ENCODE data around the gene CCDC88C. TPM values are rescaled to one million over a fixed set of nuclear protein-coding genes. Genes with fewer than 3 reads are reported as not detected.

Gene CCDC88C
- total RNA-seq, 1 donor from 2014 or later, result 48.2 TPM

- DNase-seq (ENCODE audit: low spot score), result no peak
- Mint-ChIP-seq H3K27ac (ENCODE audit: unreplicated experiment) (peak overlapping the region; percentile 58), H3K4me3 (ENCODE audit: unreplicated experiment) (no peak overlapping the region), H3K36me3 (ENCODE audit: low read depth, unreplicated experiment) (peaks cover 3% of the 10 kb centered on the region), H3K4me1 (ENCODE audit: unreplicated experiment) (peaks cover 60% of the 10 kb centered on the region), H3K9me3 (ENCODE audit: unreplicated experiment) (no peaks in the 10 kb centered on the region), H3K27me3 (ENCODE audit: unreplicated experiment) (peaks cover 11% of the 10 kb centered on the region)
- TF ChIP-seq, protein P1, sequence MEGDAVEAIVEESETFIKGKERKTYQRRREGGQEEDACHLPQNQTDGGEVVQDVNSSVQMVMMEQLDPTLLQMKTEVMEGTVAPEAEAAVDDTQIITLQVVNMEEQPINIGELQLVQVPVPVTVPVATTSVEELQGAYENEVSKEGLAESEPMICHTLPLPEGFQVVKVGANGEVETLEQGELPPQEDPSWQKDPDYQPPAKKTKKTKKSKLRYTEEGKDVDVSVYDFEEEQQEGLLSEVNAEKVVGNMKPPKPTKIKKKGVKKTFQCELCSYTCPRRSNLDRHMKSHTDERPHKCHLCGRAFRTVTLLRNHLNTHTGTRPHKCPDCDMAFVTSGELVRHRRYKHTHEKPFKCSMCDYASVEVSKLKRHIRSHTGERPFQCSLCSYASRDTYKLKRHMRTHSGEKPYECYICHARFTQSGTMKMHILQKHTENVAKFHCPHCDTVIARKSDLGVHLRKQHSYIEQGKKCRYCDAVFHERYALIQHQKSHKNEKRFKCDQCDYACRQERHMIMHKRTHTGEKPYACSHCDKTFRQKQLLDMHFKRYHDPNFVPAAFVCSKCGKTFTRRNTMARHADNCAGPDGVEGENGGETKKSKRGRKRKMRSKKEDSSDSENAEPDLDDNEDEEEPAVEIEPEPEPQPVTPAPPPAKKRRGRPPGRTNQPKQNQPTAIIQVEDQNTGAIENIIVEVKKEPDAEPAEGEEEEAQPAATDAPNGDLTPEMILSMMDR (IDR thresholded peaks at IDR 0.05; ENCODE audit: unreplicated experiment), result no peak
Measured at GRCh38 chr14:91395466-91395865, 22.2 kb downstream of the CCDC88C start.

DNA sequence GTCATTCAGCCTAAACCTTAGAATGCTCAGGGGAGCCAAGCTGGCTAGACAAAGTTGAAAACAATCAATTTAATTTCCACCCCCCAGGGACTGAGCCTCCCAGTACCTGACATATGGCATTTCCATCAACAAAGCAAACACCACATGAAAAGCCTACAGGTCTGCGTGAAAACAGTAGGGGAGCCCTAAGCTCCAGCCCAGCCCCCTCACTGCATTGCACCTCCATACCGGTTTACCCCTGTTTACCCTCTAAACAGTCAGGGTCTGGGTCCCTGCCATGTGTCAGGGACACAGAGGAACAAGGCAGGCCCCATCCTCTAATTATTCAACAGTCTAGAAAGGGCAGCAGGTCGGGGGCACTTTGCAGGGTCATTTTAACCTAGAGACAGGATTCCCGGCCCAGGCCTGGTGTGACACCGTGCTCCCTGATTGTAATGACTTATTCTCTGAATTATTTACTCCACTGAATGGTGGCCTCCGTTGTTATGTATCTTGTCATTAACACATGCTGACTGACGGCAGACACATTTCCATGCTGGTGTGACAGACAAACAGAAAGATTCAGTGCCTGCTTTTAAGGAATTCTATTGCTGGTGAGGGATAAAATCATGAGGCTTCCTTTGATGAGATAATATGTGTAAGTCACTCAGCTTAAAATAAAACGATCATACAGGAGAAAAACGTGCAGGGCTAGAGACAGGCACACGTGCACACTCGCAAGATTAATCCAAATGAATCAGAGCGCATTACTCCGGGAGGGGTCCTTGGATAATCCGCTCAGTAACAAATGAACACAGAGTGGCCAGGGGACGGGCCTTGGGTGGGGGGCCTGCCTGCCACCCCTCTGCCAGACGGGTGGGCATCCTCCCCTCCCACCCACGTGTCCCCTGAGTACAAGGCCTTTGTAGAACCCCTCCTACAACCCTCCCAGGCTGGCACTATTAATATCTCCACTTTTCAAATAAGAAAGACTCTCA, 23.2 kb downstream of the CCDC88C start:
- Mint-ChIP-seq H3K27me3 (ENCODE audit: unreplicated experiment) (peaks cover 7% of the 10 kb centered on the region), H3K27ac (ENCODE audit: unreplicated experiment) (no peak overlapping the region), H3K36me3 (ENCODE audit: low read depth, unreplicated experiment) (peaks cover 3% of the 10 kb centered on the region), H3K4me1 (ENCODE audit: unreplicated experiment) (peaks cover 49% of the 10 kb centered on the region), H3K4me3 (ENCODE audit: unreplicated experiment) (no peak overlapping the region), H3K9me3 (ENCODE audit: unreplicated experiment) (no peaks in the 10 kb centered on the region)
- TF ChIP-seq, protein P1 (IDR thresholded peaks at IDR 0.05; ENCODE audit: unreplicated experiment), result no peak
- DNase-seq (ENCODE audit: low spot score), result no peak

DNA sequence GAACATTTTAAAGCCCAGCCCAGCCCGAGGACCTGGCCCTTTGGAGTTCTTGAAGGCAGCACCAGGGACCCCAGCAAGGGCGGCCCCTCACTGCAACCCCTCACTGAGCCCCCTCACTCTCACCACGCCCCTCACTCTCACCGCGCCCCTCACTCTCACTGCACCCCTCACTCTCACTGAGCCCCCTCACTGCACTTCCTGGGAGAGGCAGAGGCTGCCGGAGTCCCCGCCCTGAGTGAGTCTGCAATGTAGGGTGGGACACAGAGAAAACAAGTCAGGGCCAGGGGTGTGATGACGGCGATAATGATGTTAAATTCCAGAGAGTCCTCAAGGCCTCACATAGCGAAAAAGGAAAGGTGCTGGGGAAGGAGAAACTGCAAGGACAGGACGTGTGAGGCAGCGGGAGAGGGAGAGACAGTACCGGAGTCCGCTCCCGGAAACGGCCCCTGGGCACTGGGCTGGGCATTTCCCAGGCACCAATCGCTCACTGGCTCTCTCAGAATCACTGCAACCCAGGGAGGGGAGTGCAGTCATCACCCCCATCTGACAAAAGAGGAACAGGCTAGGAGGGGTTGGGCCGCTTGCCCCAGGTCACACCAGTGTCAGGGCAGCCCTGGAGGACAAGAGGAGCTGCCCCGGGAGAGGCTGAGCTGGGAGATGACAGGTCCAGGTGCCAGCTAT, 24.9 kb downstream of the CCDC88C start:
- Mint-ChIP-seq H3K36me3 (ENCODE audit: low read depth, unreplicated experiment) (peaks cover 3% of the 10 kb centered on the region), H3K27ac (ENCODE audit: unreplicated experiment) (no peak overlapping the region), H3K4me1 (ENCODE audit: unreplicated experiment) (peaks cover 41% of the 10 kb centered on the region), H3K4me3 (ENCODE audit: unreplicated experiment) (no peak overlapping the region), H3K9me3 (ENCODE audit: unreplicated experiment) (no peaks in the 10 kb centered on the region), H3K27me3 (ENCODE audit: unreplicated experiment) (peaks cover 7% of the 10 kb centered on the region)
- TF ChIP-seq, protein P1 (IDR thresholded peaks at IDR 0.05; ENCODE audit: unreplicated experiment), result no peak
- DNase-seq (ENCODE audit: low spot score), result no peak

DNA sequence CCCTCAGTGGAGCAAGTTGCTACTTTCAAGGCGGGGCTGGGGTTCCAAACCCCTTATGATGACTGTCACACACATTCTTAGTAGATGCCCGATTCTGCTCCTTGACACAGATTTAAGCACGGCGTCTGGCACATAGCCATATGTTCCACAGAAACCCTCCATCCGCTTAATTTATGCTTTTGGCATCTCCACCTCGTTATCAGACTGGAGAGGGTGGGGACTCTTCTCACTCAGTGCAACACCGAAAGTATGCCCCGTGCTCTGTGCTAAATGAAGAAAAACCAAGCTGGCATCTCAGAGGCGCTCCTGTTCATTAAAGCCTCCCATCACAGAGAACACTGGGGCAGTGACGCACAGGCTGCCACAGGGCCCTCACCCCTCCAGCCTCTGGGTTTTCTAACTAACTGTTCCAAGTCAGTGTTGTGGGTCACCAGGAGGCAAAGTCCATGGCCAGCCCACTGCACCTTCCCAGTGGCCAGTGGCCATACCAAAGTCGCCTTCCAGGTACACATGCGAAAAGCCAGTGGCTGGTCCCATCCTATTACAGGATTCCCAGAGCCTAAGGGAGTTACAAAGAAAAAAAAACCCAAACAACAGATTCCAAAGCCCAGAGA, 27.3 kb downstream of the CCDC88C start:
- no peak overlapping the region for H3K27ac Mint-ChIP-seq (ENCODE audit: unreplicated experiment)
- H3K27me3 Mint-ChIP-seq (ENCODE audit: unreplicated experiment), result peaks cover 2% of the 10 kb centered on the region

More for the DNA sequence above, 27.3 kb downstream of the CCDC88C start:
- Mint-ChIP-seq H3K4me1 (ENCODE audit: unreplicated experiment) (peaks cover 20% of the 10 kb centered on the region), H3K4me3 (ENCODE audit: unreplicated experiment) (no peak overlapping the region), H3K36me3 (ENCODE audit: low read depth, unreplicated experiment) (peaks cover 3% of the 10 kb centered on the region), H3K9me3 (ENCODE audit: unreplicated experiment) (no peaks in the 10 kb centered on the region)
- TF ChIP-seq, protein P1 (IDR thresholded peaks at IDR 0.05; ENCODE audit: unreplicated experiment), result no peak
- DNase-seq (ENCODE audit: low spot score), result no peak

All from endothelial cell (in vitro differentiated cells).